ENCODE results near the gene GBGT1. TPM values are rescaled to one million over a fixed set of nuclear protein-coding genes. Genes with fewer than 3 reads are reported as not detected.

Gene GBGT1
- total RNA-seq, 1 donor from 2014 or later: 13.4 TPM

DNA sequence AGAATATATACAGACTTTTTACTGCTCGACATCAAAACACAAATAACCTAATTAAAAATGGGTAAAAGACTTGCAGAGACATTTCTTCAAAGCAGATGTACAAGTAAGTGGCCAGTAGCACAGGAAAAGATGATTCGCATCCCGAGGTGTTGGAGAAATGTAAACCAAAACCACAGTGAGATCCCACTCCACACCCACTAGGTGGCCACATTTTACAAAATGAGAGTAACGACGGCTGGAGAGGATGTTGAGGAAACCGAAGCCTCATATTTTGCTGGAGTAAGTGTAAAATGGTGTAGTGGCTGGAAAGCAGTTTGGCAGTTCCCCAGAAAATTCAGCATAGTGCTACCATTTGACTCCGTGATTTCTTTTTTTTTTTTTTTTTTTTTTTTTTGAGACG, 21.3 kb upstream of the GBGT1 start:
- Histone ChIP-seq H3K27me3 (no peaks in the 10 kb centered on the region), H3K9me3 (no peaks in the 10 kb centered on the region), H3K36me3 (no peaks in the 10 kb centered on the region), H3K4me1 (no peaks in the 10 kb centered on the region), H3K4me3 (no peak overlapping the region), H3K27ac (no peak overlapping the region)
- intact Hi-C loops (cut with DNase I): loop anchor here (5.0 kb wide), 1 partner anchor 302 kb away; no protein-coding TSS in a partner anchor
- TF ChIP-seq, protein P1, sequence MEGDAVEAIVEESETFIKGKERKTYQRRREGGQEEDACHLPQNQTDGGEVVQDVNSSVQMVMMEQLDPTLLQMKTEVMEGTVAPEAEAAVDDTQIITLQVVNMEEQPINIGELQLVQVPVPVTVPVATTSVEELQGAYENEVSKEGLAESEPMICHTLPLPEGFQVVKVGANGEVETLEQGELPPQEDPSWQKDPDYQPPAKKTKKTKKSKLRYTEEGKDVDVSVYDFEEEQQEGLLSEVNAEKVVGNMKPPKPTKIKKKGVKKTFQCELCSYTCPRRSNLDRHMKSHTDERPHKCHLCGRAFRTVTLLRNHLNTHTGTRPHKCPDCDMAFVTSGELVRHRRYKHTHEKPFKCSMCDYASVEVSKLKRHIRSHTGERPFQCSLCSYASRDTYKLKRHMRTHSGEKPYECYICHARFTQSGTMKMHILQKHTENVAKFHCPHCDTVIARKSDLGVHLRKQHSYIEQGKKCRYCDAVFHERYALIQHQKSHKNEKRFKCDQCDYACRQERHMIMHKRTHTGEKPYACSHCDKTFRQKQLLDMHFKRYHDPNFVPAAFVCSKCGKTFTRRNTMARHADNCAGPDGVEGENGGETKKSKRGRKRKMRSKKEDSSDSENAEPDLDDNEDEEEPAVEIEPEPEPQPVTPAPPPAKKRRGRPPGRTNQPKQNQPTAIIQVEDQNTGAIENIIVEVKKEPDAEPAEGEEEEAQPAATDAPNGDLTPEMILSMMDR (IDR thresholded peaks at IDR 0.05): peak in 2 of 3 experiments; percentile 37 to 49
- DNase-seq (ENCODE audit: low spot score in 2 of 2): no peak

DNA sequence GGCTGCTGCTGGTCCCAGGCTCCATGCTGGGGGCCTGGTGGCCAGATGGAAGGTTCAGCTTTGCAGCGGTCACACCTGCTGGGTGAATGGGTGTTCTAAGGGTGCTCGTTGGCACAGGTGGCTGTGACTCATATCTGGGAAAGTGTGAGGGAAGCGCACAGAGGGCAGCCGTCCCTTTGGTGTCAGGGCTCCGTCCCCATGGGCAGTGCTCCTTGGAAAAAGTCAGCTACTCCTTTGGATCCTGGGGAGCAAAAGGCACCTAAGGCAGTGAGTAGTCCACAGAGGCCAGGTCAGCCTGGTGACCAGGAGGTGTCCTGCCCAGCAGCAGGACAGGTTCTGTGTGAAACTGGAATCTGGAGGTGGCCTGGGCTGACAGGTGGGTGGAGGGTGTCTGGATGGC, 18.4 kb upstream of the GBGT1 start:
- no peak for DNase-seq (ENCODE audit: low spot score in 2 of 2)
- TF ChIP-seq, protein P1 (IDR thresholded peaks at IDR 0.05): no peak

DNA sequence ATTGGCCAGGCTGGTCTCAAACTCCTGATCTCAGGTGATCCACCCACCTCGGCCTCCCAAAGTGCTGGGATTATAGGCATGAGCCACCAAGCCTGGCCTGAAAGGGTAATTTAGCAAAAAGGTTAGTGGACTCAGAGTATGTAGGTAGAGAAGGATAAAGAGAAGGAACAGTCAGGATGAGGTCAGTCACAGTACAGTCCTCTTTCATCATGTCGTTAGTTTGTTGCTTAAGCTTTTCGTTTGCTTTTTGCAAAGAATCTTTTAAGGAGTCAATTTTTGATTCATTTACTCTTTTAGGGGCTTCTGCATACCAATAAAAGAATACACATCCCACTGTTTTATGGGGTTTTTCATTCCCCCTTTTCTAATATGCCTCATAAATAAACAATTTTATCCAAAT, 17.8 kb upstream of the GBGT1 start:
- DNase-seq (ENCODE audit: low spot score in 2 of 2): no peak

More for the DNA sequence above, 18.4 kb upstream of the GBGT1 start:
- no peaks in the 10 kb centered on the region for H3K27me3 ChIP-seq
- H3K36me3 ChIP-seq: no peaks in the 10 kb centered on the region
- no peaks in the 10 kb centered on the region for H3K4me1 ChIP-seq
- intact Hi-C loops (cut with DNase I): loop anchor here (5.0 kb wide), 1 partner anchor 305 kb away; no protein-coding TSS in a partner anchor
- H3K9me3 ChIP-seq: no peaks in the 10 kb centered on the region
- H3K27ac ChIP-seq: no peak overlapping the region
- no peak overlapping the region for H3K4me3 ChIP-seq

DNA sequence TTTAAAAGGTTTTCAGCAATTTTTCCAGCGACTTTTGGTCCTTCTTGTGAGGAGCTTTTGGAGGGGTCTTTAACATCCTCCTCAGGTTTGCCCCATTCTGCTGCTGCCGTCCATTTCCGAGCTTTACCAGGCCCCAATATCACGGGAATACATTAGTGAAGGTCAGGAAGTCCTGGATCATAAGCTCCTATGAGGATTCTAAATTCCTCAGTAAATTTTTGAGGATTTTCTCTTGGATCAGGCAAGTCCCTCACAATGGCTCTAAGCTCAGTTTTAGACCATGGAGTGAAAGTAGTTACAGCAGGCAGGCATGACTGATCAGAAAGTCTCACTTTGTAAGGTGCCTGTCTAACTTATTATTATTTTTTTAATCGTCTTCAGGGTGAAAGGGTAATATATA, 17.2 kb upstream of the GBGT1 start:
- TF ChIP-seq, protein P1 (IDR thresholded peaks at IDR 0.05): no peak
- H3K36me3 ChIP-seq: no peaks in the 10 kb centered on the region
- H3K4me1 ChIP-seq: no peaks in the 10 kb centered on the region
- no peak overlapping the region for H3K4me3 ChIP-seq
- intact Hi-C loops (cut with DNase I): loop anchor here (5.0 kb wide), 1 partner anchor 306 kb away; no protein-coding TSS in a partner anchor
- DNase-seq (ENCODE audit: low spot score in 2 of 2): no peak
- H3K9me3 ChIP-seq: no peaks in the 10 kb centered on the region
- H3K27ac ChIP-seq: no peak overlapping the region
- no peaks in the 10 kb centered on the region for H3K27me3 ChIP-seq

More for the DNA sequence above, 17.8 kb upstream of the GBGT1 start:
- intact Hi-C loops (cut with DNase I): loop anchor here (5.0 kb wide), 1 partner anchor 306 kb away; no protein-coding TSS in a partner anchor
- no peaks in the 10 kb centered on the region for H3K36me3 ChIP-seq
- no peaks in the 10 kb centered on the region for H3K27me3 ChIP-seq
- H3K4me3 ChIP-seq: no peak overlapping the region
- TF ChIP-seq, protein P1 (IDR thresholded peaks at IDR 0.05): no peak
- no peaks in the 10 kb centered on the region for H3K9me3 ChIP-seq
- no peaks in the 10 kb centered on the region for H3K4me1 ChIP-seq
- no peak overlapping the region for H3K27ac ChIP-seq

DNA sequence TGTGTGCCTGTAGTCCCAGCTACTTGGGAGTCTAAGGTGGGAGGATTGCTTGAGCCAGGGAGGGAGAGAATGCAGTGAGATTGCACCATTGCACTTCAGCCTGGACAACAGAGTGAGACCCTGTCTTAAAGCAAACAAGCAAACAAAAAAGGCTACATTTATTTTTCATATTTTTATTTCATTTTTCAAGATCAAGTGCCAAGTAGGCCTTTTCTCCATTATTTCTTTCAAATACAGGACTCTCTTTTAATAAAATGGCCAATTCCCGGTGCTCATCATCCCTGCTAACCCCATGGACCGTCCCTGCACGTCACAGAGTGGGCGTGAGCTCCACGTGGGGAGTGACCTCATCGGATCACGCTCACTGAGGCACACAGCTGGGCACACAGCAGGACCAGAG, 9.3 kb upstream of the GBGT1 start:
- Histone ChIP-seq H3K36me3 (no peaks in the 10 kb centered on the region), H3K27ac (no peak overlapping the region), H3K9me3 (no peaks in the 10 kb centered on the region), H3K4me1 (no peaks in the 10 kb centered on the region), H3K27me3 (no peaks in the 10 kb centered on the region), H3K4me3 (no peak overlapping the region)
- TF ChIP-seq, protein P1 (IDR thresholded peaks at IDR 0.05): no peak
- DNase-seq (ENCODE audit: low spot score in 2 of 2): peak in 1 of 2 donors; percentile 16
- intact Hi-C loops (cut with DNase I): no loop called here

Measured in ascending aorta (tissue), 2 donors.